HG02884 (cell line): ENCODE measurements around the gene PPP1R15B.

Source experiments
- ATAC-seq: cut with Tn5 transposase; IDR thresholded peaks from one replicate; pipeline ENCODE4 v1.9.1; 2021; ENCODE audit warnings: mild to moderate bottlenecking, moderate library complexity; ENCODE audit not compliant: unreplicated experiment

Gene PPP1R15B

GRCh38 chr1:204411451-204412204 is at the start of gene PPP1R15B:
TSS of gene PPP1R15B (minus strand) at chr1:204411817. CDS start at chr1:204411411, 406 bp downstream.
- peak; percentile 89 for ATAC-seq

- no peak for ATAC-seq
Observed at GRCh38 chr1:204460346-204460745, 48.7 kb upstream of the PPP1R15B start.

- ATAC-seq: no peak
Observed at GRCh38 chr1:204459706-204460105, 48.1 kb upstream of the PPP1R15B start.

GRCh38 chr1:204457666-204458065 is 46.0 kb upstream of the PPP1R15B start:
- no peak for ATAC-seq

- ATAC-seq: no peak
Observed at GRCh38 chr1:204456826-204457442, 45.3 kb upstream of the PPP1R15B start.

GRCh38 chr1:204455831-204456145 is 44.2 kb upstream of the PPP1R15B start:
- ATAC-seq: no peak

GRCh38 chr1:204455063-204455830 is 43.6 kb upstream of the PPP1R15B start:
- ATAC-seq: no peak

- no peak for ATAC-seq
Observed at GRCh38 chr1:204454476-204454875, 42.9 kb upstream of the PPP1R15B start.

- peak; percentile 71 for ATAC-seq
Observed at GRCh38 chr1:204453141-204453772, 41.6 kb upstream of the PPP1R15B start.

GRCh38 chr1:204451352-204452124 is 39.9 kb upstream of the PPP1R15B start:
- ATAC-seq: no peak

- ATAC-seq: no peak
Observed at GRCh38 chr1:204450461-204451257, 39.0 kb upstream of the PPP1R15B start.

GRCh38 chr1:204449678-204450280 is 38.2 kb upstream of the PPP1R15B start:
- no peak for ATAC-seq

- ATAC-seq: no peak
Observed at GRCh38 chr1:204448991-204449677, 37.5 kb upstream of the PPP1R15B start.

GRCh38 chr1:204448344-204448964 is 36.8 kb upstream of the PPP1R15B start:
- ATAC-seq: no peak

- ATAC-seq: no peak
Observed at GRCh38 chr1:204447736-204448135, 36.1 kb upstream of the PPP1R15B start.

GRCh38 chr1:204447190-204447589 is 35.6 kb upstream of the PPP1R15B start:
- ATAC-seq: no peak

- ATAC-seq: no peak
Observed at GRCh38 chr1:204446413-204447111, 34.9 kb upstream of the PPP1R15B start.
